ENCODE results near the gene ISX. TPM values are rescaled to one million over a fixed set of nuclear protein-coding genes. Genes with fewer than 3 reads are reported as not detected.
A peak's percentile ranks its signal among the peaks of the same experiment; 100 is the strongest.

ISX gene
- total and polyA plus RNA-seq, 10 of the 15 experiments (the other 5 are each of a cell fraction or from before 2014, with no cell fraction given): 0.05 to 0.66 (median 0.25) TPM

DNA sequence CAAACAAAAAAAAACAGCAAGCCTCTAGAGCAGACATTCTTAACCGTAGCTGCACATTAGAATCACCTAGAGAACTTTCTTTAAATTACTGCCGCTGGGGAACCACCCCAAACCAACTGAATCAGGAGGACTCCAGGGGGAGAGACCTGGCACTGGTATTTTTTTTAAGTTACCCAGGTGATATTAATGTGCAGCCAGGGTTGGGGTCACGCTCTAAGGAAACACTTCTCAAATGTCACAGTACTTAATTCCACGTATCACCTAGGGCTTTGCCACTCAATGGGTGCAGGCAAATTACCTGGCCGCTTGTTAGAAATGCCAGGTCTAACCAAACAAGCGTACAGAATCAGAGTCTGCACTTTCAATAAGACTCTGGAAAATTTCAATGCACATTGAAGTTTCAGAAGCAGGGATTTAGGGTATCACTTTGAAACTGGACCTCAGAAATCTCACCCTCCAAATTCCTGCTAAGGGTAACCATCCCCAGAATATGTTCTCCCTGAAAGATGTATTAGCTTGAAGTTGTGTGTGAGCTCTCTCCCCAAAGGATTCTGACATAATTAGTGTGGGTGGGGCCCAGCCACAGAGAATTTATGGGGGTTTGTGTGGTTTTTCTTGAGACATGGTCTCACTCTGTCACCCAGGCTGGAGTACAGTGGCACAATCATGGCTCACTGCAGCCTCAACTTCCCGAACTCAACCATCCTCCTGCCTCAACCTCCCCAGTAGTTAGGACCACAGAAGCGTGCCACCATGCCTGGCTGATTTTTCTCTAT is 12.7 kb upstream of the ISX start (continued):
- no peak for TF ChIP-seq SMC3 (IDR thresholded peaks at IDR 0.05; ENCODE audit: borderline replicate concordance, low read length)
- TF ChIP-seq, protein P1, sequence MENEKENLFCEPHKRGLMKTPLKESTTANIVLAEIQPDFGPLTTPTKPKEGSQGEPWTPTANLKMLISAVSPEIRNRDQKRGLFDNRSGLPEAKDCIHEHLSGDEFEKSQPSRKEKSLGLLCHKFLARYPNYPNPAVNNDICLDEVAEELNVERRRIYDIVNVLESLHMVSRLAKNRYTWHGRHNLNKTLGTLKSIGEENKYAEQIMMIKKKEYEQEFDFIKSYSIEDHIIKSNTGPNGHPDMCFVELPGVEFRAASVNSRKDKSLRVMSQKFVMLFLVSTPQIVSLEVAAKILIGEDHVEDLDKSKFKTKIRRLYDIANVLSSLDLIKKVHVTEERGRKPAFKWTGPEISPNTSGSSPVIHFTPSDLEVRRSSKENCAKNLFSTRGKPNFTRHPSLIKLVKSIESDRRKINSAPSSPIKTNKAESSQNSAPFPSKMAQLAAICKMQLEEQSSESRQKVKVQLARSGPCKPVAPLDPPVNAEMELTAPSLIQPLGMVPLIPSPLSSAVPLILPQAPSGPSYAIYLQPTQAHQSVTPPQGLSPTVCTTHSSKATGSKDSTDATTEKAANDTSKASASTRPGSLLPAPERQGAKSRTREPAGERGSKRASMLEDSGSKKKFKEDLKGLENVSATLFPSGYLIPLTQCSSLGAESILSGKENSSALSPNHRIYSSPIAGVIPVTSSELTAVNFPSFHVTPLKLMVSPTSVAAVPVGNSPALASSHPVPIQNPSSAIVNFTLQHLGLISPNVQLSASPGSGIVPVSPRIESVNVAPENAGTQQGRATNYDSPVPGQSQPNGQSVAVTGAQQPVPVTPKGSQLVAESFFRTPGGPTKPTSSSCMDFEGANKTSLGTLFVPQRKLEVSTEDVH (IDR thresholded peaks at IDR 0.05; ENCODE audit: low read depth, partially characterized antibody): no peak
- 0 out of 2 replicates have a peak, but pooled peaks have one; percentile 24 for TF ChIP-seq DPF2 (IDR thresholded peaks at IDR 0.05)
- TF ChIP-seq CBFB (IDR thresholded peaks at IDR 0.05; ENCODE audit: low read depth): 0 out of 2 replicates have a peak, but pooled peaks have one; percentile 36
- TF ChIP-seq BCL11A (IDR thresholded peaks at IDR 0.05; ENCODE audit: low read depth, low read length): 0 out of 2 replicates have a peak, but pooled peaks have one; percentile 40
- peak; percentile 10 for TF ChIP-seq MEF2B (IDR thresholded peaks at IDR 0.05; ENCODE audit: partially characterized antibody, poor library complexity, severe bottlenecking)
- no peak for TF ChIP-seq TCF7 (IDR thresholded peaks at IDR 0.05; ENCODE audit: borderline replicate concordance)

DNA sequence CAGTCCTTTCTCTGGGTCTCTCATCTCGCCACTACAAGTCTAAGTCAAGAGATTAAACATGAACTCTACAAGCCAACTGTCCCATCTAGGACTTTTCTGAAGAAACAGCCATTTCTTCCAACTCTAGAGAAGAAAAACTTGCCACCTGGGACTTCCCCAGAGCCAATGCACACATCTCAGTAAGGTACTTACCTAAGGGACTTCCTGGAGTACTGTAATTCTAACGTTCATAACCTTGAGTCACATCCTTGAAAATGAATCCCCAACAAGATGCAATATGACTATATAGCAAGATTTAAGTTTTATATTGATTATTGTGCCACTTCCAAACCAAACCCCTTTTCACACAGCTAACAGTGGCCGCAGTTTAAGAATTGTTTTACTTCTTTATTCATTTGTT is 11.9 kb upstream of the ISX start:
- intact Hi-C loops (cut with micrococcal nuclease; ENCODE audit: unreplicated experiment): loop anchor here (10.0 kb wide), 1 partner anchor 171 kb away; no protein-coding TSS in a partner anchor
- no peak overlapping the region for H3K4me3 ChIP-seq
- H3K4me1 ChIP-seq (ENCODE audit: control insufficient read depth, insufficient read depth, low read length): peaks cover 21% of the 10 kb centered on the region
- H3K79me2 ChIP-seq (ENCODE audit: control insufficient read depth, insufficient read depth, low read length): no peaks in the 10 kb centered on the region
- in situ Hi-C loops (cut with MboI): no loop called here
- SMC1A ChIA-PET (ENCODE audit: uncharacterized antibody, unreplicated experiment): interaction anchor here (1.4 to 5.8 kb wide), 3 partner anchors 73 to 96 kb away, joined by 3 to 58 read pairs (median 4); no protein-coding TSS in a partner anchor
- H3K27me3 ChIP-seq (replicated peaks in 1 of 2; ENCODE audit: control insufficient read depth in 2 of 2, insufficient read depth in 2 of 2, low read length in 1 of 2): no peaks in the 10 kb centered on the region
- peak overlapping the region; percentile 55; the same call in 1 of the 2 replicates for H2AFZ ChIP-seq (ENCODE audit: control insufficient read depth, low read depth, low read length)
- WGBS (ENCODE audit: insufficient coverage, insufficient replicate concordance, low lambda C conversion rate, missing lambda C conversion rate): 15% methylated on average over 3 of the region's 3 CpGs
- RAD21 ChIA-PET (ENCODE audit: unreplicated experiment): interaction anchor here (1.0 to 2.5 kb wide), 3 partner anchors 74 to 1581 kb away, joined by 4 to 28 read pairs (median 4); no protein-coding TSS in a partner anchor
- peak overlapping the region; percentile 78 for H3K27ac ChIP-seq (ENCODE audit: control insufficient read depth, insufficient read depth)
- no peaks in the 10 kb centered on the region for H4K20me1 ChIP-seq (ENCODE audit: control insufficient read depth, insufficient read depth)
- no TSS peak for BruUV-seq (replicated peaks)
- POLR2A ChIA-PET: interaction anchor here (1.5 kb wide), 2 partner anchors 72 to 73 kb away, joined by 3 to 4 read pairs; no protein-coding TSS in a partner anchor
- FAIRE-seq: peak; percentile 69
- H3K9ac ChIP-seq (ENCODE audit: control insufficient read depth, insufficient read depth, low read length): peak overlapping the region; percentile 11
- H3K9me3 ChIP-seq (replicated peaks; ENCODE audit: control insufficient read depth, insufficient read depth, low read length): peaks cover 22% of the 10 kb centered on the region
- CTCF ChIA-PET: interaction anchor here (0.7 to 1.4 kb wide), 3 partner anchors 12 to 96 kb away, joined by 3 read pairs; no protein-coding TSS in a partner anchor
- H3K36me3 ChIP-seq (ENCODE audit: control insufficient read depth in 2 of 2, insufficient read depth in 2 of 2, low read length in 1 of 2): no peaks in the 10 kb centered on the region; a peak in 1 of 4 replicates
- no peak for DNase-seq (ENCODE audit: low read depth, low spot score)
- 0 out of 2 replicates have a peak overlapping the region, but pooled peaks have one; percentile 1 for H3K4me2 ChIP-seq (ENCODE audit: control insufficient read depth, insufficient read depth)
- ATAC-seq: peak; percentile 83
- peak; percentile 34; the same call in 1 of the 2 replicates for TF ChIP-seq BCL11A (IDR thresholded peaks at IDR 0.05; ENCODE audit: low read depth, low read length)
- TF ChIP-seq SMAD5 (IDR thresholded peaks at IDR 0.05; ENCODE audit: low read depth): no peak
- 0 out of 2 replicates have a peak, but pooled peaks have one; percentile 39 for TF ChIP-seq MTA3 (IDR thresholded peaks at IDR 0.05; ENCODE audit: borderline replicate concordance, low read length)
- TF ChIP-seq GABPA (IDR thresholded peaks at IDR 0.05; ENCODE audit: low read depth): no peak
- peak; percentile 52; the same call in 1 of the 2 replicates for TF ChIP-seq FOXM1 (IDR thresholded peaks at IDR 0.05; ENCODE audit: low read depth, low read length)
- peak; percentile 83 for TF ChIP-seq NFIC (IDR thresholded peaks at IDR 0.05; ENCODE audit: low read depth, low read length)
- 0 out of 2 replicates have a peak, but pooled peaks have one; percentile 34 for TF ChIP-seq PML (IDR thresholded peaks at IDR 0.05; ENCODE audit: low read length)
- TF ChIP-seq, protein P2, sequence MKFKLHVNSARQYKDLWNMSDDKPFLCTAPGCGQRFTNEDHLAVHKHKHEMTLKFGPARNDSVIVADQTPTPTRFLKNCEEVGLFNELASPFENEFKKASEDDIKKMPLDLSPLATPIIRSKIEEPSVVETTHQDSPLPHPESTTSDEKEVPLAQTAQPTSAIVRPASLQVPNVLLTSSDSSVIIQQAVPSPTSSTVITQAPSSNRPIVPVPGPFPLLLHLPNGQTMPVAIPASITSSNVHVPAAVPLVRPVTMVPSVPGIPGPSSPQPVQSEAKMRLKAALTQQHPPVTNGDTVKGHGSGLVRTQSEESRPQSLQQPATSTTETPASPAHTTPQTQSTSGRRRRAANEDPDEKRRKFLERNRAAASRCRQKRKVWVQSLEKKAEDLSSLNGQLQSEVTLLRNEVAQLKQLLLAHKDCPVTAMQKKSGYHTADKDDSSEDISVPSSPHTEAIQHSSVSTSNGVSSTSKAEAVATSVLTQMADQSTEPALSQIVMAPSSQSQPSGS (IDR thresholded peaks at IDR 0.05; ENCODE audit: low read length): peak; percentile 60; the same call in 1 of the 2 replicates
- TF ChIP-seq JUNB (IDR thresholded peaks at IDR 0.05): peak; percentile 82
- no peak for TF ChIP-seq NFYA (IDR thresholded peaks at IDR 0.05; ENCODE audit: borderline replicate concordance, low read depth, low read length)

Measured in GM12878 (cell line).